DMS153 (cell line): ENCODE results near the gene C6orf62.
"Not testable (repeated sequence)": the region's sequence is repeated elsewhere in the genome, so short reads cannot be mapped to it uniquely, and the experiment has no call there.

Experiments
- DNase-seq: peaks from one replicate; lab custom pipeline; 2025; lab: John Stamatoyannopoulos, UW

Gene C6orf62

DNA sequence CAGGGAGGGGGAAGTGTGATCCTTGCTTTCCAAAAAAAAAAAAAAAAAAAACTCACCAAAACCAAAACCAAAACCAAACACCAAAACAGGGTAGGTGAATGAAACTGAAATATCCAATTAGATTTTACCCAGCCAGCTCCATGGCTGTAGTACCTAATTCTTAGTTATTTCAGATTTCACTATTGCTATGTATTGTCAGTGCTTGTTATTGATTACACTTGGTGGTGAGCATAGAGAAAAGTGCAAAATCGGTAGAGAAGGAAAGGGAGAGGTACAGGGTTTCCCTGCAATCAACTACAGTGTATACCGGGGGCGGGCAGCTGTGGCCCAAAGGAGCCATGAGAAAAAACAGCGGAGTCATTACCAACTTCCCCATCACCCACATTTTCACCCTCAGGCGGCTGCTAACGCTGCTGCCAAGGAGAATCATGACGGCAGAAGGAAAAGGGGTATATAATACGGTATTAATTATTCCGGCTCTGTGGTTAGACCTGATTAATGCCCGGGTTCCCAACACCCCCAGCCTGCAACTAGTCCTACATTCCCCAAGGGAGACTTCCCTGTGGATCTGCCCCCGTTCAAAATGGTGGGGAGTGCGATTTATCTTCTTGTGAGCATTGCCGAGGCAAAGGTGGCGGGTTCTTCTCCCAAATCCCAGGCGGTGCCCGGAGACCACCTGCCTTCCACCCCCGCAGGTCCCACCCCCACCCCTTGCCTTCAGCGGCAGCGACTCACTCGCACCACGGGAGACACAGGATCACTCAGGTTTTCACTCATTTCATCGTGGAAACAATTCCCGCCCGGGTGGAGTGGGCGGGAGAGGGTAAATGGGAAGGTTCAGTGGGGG, at the start of gene C6orf62:
C6orf62 (minus strand) TSS at position 30 of the 847 bp plus-strand sequence. CDS start 486 bp downstream, outside the sequence.
- no peak for DNase-seq

DNA sequence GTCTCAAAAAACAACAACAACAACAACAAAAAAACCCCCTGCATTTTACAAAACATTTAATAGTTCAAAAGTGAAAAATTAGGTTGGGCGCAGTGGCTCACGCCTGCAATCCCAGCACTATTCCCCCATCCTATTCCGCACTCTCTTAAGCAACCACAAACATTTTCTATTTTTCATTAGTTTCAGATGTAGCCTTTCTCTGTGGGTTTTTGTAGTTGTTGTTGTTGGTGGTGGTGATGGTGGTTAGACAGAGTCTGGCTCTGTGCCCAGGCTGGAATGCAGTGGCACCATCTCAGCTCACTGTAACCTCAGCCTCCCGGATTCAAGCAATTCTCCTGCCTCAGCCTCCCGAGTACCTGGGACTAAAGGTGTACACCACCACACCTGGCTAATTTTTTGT, 49.4 kb upstream of the C6orf62 start:
- DNase-seq, result no peak

DNA sequence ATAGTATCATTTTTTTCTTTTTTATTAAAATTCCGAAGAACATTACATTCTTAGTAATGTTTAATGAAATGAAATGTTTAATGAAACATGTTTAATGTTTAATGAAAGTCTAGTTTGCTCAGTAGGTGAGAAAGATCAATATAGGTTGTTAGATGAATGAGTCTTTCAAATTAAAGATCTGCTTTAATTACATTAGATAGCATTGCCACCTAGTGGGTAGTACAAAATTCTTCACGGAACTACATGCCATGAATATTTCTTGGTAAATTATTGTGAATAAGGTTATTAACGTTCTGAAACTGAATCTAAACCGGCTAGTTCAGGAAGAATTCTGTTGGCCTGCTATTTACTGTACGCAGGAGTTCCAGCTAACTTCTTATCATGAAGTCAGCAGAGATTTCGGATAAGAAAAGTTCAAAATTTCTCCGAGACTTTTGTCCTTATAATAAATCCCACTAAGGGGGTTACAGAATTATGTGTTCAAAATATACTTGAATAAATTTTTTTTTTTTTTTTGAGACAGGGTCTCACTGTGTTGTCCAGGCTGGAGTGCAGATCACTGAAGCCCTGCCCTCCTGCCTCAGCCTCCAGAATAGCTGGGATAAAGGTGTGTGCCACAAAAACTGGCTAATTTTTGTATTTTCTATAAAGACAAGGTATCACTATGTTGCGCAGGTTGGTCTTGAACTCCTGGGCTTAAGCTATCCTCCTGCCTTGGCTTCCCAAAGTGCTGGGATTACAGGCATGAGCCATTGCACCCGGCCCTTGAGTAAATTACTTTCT, 47.9 kb upstream of the C6orf62 start:
- no peak for DNase-seq

DNA sequence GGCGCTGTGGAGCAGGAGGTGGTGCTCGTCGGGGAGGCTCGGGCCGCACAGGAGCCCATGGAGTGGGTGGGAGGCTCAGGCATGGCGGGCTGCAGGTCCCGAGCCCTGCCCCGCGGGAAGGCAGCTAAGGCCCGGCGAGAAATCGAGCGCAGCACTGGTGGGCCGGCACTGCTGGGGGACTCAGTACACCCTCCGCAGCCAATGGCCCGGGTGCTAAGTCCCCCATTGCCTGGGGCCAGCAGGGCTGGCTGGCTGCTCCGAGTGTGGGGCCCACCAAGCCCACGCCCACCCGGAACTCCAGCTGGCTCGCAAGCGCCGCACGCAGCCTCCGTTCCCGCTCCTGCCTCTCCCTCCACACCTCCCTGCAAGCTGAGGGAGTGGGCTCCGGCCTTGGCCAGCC, 47.0 kb upstream of the C6orf62 start:
- not testable (repeated sequence) for DNase-seq

DNA sequence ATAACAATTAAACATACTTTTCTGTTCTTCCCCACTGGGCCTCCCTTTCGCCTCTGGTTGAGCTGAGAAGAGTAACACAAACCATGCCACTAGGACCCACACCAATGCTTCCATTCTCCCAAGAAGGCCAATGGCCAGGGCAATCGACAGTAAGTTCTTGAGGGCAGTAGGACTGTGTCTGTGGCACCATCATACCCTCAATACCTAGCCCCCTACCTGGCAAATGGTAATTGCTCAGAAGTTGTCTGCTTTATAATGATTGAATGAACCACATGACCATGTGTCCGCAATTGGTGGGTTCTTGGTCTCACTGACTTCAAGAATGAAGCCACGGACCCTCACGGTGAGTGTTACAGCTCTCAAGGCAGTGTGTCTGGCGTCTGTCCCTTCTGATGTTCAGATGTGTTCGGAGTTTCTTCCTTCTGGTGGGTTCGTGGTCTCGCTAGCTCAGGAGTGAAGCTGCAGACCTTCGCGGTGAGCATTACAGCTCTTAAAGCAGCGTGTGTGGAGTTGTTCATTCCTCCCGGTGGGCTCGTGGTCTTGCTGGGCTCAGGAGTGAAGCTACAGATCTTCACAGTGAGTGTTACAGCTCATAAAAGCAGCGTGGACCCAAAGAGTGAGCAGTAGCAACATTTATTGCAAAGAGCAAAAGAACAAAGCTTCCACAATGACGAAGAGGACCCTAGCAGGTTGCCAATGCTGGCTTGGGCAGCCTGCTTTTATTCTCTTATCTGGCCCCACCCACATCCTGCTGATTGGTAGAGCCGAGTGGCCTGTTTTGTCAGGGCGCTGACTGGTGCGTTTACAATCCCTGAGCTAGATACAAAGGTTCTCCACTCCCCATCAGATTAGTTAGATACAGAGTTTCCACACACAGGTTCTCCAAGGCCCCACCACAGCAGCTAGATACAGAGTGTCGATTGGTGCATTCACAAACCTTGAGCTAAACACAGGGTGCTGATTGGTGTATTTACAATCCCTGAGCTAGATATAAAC, 46.2 kb upstream of the C6orf62 start:
- DNase-seq, result not testable (repeated sequence)

- peak; percentile 35 for DNase-seq
Observed at GRCh38 chr6:24763578-24763977, 44.6 kb upstream of the C6orf62 start.

GRCh38 chr6:24761851-24762250, 42.9 kb upstream of the C6orf62 start:
- DNase-seq, result no peak

DNA sequence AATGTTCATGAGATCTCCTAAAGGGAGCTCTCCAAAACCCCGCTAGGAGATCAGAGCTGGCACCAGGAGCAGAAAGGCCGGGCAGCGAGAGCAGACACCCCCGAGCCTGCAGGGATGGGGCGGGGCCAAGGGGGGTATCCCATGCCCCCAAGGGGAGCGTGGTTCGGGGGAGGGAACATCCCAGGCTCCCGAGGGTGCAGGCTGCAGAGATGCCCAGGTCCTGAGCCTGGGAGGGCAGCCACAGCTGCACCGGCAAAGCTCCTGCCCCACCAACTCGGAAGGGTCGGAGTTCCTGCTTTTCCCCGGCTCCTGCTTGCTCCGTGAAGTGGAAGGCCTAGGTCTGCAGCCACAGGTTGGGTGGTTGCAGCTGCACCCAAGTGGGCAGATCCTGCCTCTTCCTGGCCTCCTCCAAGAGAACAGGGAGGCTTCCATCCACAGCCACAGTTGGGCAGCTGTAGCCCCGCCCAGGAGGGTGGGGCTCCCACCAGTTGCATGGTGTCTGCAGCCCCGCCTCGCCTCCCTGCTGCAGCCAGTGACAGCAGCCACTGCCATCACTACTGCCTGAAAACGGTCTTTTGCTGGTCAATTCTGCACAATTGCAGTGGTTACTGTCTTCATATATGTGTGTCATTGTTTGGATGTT, 42.4 kb upstream of the C6orf62 start:
- no peak for DNase-seq

GRCh38 chr6:24760210-24760609, 41.3 kb upstream of the C6orf62 start:
- DNase-seq, result no peak

DNA sequence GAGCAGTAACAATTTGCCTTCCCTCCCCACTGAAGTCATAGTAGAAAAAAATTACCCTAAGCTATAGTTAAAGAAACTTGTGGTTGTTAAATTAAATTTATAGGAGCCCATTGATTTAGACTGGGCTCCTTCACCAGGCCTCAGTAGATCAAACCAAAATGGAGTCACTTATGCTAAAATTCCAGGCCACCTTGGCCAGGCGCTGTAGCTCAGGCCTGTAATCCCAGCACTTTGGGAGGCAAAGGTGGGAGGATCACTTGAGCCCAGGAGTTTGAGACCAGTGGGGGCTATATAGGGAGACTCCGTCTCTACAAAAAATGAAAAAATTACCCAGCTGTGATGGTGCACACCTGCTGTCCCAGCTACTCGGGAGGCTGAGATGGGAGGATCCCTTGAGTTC, 40.8 kb upstream of the C6orf62 start:
- DNase-seq, result no peak

DNA sequence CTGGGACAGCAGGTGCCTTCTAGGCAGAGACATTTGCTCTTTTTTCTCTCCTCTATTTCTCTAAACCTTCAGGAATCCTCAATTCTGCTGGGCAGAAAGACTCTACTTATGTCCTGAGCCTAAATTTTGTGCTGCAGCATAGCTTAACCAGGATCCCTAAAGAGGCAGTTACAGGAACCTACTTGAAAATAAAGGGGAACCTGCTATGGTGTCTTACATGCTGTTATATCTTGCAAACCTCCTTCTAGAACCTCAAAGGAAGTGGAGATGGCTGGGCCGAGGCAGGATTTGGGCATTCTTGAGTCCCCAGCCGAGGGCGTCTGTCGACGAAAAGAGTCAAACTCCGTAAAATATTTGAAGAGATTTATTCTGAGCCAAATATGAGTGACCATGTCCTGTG, 38.7 kb upstream of the C6orf62 start:
- DNase-seq, result no peak

GRCh38 chr6:24755279-24755678, 36.3 kb upstream of the C6orf62 start:
- no peak for DNase-seq

DNA sequence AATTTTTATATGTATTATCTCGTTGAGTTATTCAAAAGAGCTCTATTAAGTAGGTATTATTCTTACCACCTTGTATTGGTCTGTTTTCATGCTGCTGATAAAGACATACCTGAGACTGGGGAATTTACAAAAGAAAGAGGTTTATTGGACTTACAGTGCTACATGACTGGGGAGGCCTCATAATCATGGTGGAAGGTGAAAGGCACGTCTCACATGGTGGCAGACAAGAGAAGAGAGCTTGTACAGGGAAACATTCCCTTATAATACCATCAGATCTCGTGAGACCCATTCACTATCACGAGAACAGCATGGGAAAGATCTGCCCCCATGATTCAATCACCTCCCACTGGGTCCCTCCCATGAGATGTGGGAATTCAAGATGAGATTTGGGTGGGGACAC, 35.4 kb upstream of the C6orf62 start:
- not testable (repeated sequence) for DNase-seq

DNA sequence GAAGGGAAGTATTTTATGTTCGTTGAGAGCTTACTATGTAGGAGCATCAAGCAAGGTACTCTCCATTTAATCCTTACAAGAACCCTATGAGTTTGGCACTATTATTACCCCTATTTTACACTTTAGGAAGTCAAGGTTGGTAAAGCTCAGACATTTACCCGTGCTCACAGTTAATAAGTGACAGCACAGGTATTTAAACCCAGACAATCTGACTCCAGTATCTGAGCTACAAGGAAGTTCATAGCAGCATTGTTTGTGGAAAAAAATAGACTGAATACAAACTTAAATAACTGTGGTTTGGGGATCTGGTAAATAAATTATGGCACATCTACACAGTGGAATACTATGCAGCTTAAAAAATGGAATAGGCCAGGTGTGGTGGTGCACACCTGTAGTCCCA, 34.6 kb upstream of the C6orf62 start:
- DNase-seq, result no peak

DNA sequence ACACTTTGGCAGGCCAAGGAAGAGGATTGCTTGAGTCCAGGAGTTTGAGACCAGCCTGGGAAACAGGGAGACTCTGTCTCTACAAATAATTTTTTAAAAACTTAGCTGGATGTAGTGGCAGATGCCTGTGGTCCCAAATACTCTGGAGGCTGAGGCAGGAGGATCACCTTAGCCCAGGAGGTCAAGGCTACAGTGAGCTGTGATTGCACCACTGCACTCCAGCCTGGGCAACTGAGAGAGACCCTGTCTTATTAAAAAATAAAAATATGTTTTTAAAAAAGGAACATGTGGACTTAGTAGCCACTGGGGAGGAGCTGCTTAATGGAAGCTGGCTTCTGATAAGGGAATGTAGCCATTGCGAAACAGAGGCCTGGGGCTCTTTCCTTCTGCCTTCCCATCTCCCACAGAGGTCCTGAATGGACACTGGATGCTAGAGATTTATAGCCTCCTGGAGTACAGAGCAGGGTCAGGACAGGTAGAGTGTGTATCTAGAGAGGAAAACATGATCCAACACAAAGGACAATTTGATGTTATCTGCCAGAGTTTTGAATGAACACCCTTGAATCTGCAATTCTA, 34.1 kb upstream of the C6orf62 start:
- DNase-seq, result no peak

GRCh38 chr6:24752503-24752902, 33.5 kb upstream of the C6orf62 start:
- DNase-seq, result no peak

GRCh38 chr6:24750878-24751277, 31.9 kb upstream of the C6orf62 start:
- not testable (repeated sequence) for DNase-seq

DNA sequence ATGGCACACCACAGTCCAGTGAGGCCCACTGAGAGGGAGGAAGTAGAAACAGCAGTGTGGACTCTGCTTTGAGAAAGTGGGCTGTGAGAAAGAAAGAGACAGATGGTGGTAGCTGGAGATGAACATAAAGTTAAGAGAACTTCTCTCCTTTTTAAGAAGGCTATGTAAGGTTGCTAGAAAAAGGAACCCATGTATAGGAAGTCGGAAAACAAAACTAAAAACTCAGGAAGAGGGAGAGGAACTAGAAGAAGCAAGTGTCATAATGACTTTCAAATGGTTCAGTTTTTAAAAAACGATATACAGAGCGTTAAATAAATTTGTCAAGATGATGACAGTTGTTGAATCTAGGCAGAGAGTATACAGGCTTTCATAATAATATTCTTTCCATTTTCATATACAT, 30.3 kb upstream of the C6orf62 start:
- DNase-seq, result no peak

DNA sequence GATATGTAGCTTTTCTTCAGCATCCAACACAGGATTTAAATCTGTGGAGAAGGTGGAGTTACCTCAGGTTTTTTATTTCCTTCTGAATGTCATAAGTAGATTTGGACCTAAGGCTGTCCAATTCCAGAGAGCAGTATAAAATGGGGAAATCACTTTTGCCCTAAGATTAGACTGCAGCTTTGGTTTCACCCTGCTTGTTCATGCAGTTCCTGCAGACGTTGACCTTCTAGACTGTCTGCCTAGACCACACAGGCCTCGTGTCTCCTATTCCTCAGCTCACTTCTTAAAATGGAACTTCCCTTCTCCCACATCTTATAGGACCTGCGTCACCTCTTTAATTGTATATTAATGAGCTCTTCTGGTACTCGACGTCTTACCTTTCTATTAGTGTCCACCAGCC, 26.0 kb upstream of the C6orf62 start:
- no peak for DNase-seq

- DNase-seq, result no peak
Observed at GRCh38 chr6:24743944-24744335, 25.0 kb upstream of the C6orf62 start.
